HepG2 (cell line): ENCODE data around the gene LHB. TPM values are rescaled to one million over a fixed set of nuclear protein-coding genes. Genes with fewer than 3 reads are reported as not detected.

ENCODE experiments used
- ATF7 ChIP-seq, 2 experiments: fragments of 450-650 bp in 1 of 2; sonication (generic) in 1 of 2; formaldehyde crosslinking in 1 of 2; IDR thresholded peaks; 2 replicates each; pipeline versions ENCODE4 v1.4.0 to v1.6.1; 2016 to 2020; ENCODE audit warnings: antibody characterized with exemption in 1 of 2, mild to moderate bottlenecking in 1 of 2, missing genetic modification reagents in 1 of 2
- BRD4 ChIP-seq: sonication (generic); formaldehyde crosslinking; IDR thresholded peaks from 2 replicates; pipeline ENCODE4 v1.4.0; 2020; ENCODE audit warnings: missing genetic modification reagents
- HES4 ChIP-seq: sonication (generic); formaldehyde crosslinking; IDR thresholded peaks from 2 replicates; pipeline ENCODE4 v1.9.0; 2021; ENCODE audit warnings: mild to moderate bottlenecking, missing genetic modification reagents, borderline replicate concordance
- SALL2 ChIP-seq: sonication (generic); formaldehyde crosslinking; IDR thresholded peaks from 2 replicates; pipeline ENCODE4 v1.8.1; 2023; ENCODE audit warnings: mild to moderate bottlenecking, missing genetic modification reagents, inconsistent platforms
- SIN3B ChIP-seq: fragments of 150-350 bp; IDR thresholded peaks from 2 replicates; pipeline ENCODE4 v1.6.1; 2014; ENCODE audit warnings: low read length
- ZNF44 ChIP-seq: sonication (generic); formaldehyde crosslinking; IDR thresholded peaks from 2 replicates; pipeline ENCODE4 v1.5.1; 2020; ENCODE audit warnings: mild to moderate bottlenecking, missing genetic modification reagents
- ZNF713 ChIP-seq: sonication (generic); formaldehyde crosslinking; IDR thresholded peaks from 2 replicates; pipeline ENCODE4 v1.4.0; 2020; ENCODE audit warnings: mild to moderate bottlenecking, missing genetic modification reagents
- ZNF768 ChIP-seq: sonication (generic); formaldehyde crosslinking; IDR thresholded peaks from 2 replicates; pipeline ENCODE4 v1.4.0; 2020; ENCODE audit warnings: missing genetic modification reagents
- ZNF878 ChIP-seq: sonication (generic); formaldehyde crosslinking; IDR thresholded peaks from 2 replicates; pipeline ENCODE4 v1.8.1; 2023; ENCODE audit warnings: mild to moderate bottlenecking, missing genetic modification reagents, moderate library complexity
- polyA plus RNA-seq, 8 experiments: library from polyadenylated mRNA; depleted of rRNA in 3 of 8; stranded (reverse) in 7 of 8; unstranded in 1 of 8; fragments of >200 nt; fragmentation: Illumina TruSeq in 4 of 8; extraction: Trizol in 4 of 8; gene quantifications; 2 replicates each; pipeline versions ENCODE4 v1.2.1 to v1.2.3, GENCODE V29; 2011 to 2016; ENCODE audit warnings: low read depth in 4 of 8, missing spikeins in 1 of 8, mixed read lengths in 1 of 8; ENCODE audit not compliant: insufficient read depth in 1 of 8
- total RNA-seq, 5 experiments: library from RNA; depleted of rRNA; stranded (reverse); fragments of >200 nt; fragmentation: Illumina TruSeq; extraction: Trizol; gene quantifications; 2 replicates each; pipeline ENCODE4 v1.2.3, GENCODE V29; 2016; ENCODE audit warnings: low read depth in 1 of 5
- TF ChIP-seq, protein P1 (sequence below): sonication (generic); formaldehyde crosslinking; IDR thresholded peaks from 2 replicates; pipeline ENCODE4 v1.4.0; 2020; ENCODE audit warnings: missing genetic modification reagents
- TF ChIP-seq, protein P2 (sequence below): sonication (generic); formaldehyde crosslinking; IDR thresholded peaks from 2 replicates; pipeline ENCODE4 v1.4.0; 2020; ENCODE audit warnings: missing genetic modification reagents
- TF ChIP-seq, protein P3 (sequence below): IDR thresholded peaks from 2 replicates; pipeline ENCODE4 v1.6.1; 2016
- TF ChIP-seq, protein P4 (sequence below), 2 experiments: fragments of 450-650 bp in 1 of 2; sonication (generic) in 1 of 2; formaldehyde crosslinking in 1 of 2; IDR thresholded peaks; 2 replicates each; pipeline versions ENCODE4 v1.6.1 to v1.8.0; 2016 to 2022; ENCODE audit warnings: antibody characterized with exemption in 1 of 2, mild to moderate bottlenecking in 1 of 2, missing genetic modification reagents in 1 of 2

Gene LHB
- total and polyA plus RNA-seq, 2 of the 13 experiments (the other 11 are each of a cell fraction or from before 2014, with no cell fraction given) = not detected

DNA sequence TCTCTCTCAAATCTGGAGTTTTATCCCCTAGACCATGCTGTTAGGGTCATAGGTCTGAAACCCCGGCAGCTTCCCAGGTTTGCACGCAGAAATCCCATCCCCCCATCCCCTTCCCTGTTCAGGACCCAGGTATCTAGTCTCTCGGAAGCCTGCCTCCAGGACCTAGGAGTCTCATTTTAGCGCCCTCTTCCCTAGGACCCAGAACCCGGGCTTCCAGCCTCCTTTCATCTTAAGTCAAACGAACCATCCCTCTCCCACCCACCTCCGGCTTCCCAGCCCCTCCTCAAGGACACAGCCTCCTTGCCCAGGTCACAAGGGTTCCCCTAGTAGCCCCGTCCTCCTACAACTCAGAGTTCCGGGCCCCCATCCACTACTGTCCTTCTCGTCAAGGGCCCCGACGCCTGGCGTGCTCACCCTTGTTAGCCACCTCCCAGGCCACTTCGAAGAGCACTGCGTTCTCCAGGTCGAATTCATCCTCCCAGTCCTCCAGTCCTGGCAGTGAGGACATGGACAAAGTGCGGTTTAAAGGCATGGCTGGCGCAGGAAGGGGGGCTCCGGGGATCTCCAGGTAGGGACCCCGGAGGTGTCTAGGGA lies 24.2 kb downstream of the LHB start (continued):
- TF ChIP-seq, protein P1, sequence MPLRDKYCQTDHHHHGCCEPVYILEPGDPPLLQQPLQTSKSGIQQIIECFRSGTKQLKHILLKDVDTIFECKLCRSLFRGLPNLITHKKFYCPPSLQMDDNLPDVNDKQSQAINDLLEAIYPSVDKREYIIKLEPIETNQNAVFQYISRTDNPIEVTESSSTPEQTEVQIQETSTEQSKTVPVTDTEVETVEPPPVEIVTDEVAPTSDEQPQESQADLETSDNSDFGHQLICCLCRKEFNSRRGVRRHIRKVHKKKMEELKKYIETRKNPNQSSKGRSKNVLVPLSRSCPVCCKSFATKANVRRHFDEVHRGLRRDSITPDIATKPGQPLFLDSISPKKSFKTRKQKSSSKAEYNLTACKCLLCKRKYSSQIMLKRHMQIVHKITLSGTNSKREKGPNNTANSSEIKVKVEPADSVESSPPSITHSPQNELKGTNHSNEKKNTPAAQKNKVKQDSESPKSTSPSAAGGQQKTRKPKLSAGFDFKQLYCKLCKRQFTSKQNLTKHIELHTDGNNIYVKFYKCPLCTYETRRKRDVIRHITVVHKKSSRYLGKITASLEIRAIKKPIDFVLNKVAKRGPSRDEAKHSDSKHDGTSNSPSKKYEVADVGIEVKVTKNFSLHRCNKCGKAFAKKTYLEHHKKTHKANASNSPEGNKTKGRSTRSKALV = no peak
- TF ChIP-seq, protein P2, sequence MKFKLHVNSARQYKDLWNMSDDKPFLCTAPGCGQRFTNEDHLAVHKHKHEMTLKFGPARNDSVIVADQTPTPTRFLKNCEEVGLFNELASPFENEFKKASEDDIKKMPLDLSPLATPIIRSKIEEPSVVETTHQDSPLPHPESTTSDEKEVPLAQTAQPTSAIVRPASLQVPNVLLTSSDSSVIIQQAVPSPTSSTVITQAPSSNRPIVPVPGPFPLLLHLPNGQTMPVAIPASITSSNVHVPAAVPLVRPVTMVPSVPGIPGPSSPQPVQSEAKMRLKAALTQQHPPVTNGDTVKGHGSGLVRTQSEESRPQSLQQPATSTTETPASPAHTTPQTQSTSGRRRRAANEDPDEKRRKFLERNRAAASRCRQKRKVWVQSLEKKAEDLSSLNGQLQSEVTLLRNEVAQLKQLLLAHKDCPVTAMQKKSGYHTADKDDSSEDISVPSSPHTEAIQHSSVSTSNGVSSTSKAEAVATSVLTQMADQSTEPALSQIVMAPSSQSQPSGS (CRISPR knock-in tag) = no peak
- TF ChIP-seq HES4 (CRISPR knock-in tag) (0 out of 2 replicates have a peak, but pooled peaks have one; percentile 22), SALL2 (CRISPR knock-in tag) (0 out of 2 replicates have a peak, but pooled peaks have one; percentile 19), BRD4 (CRISPR knock-in tag) (no peak), ATF7 (IDR thresholded peaks at IDR 0.05) (no peak), ATF7 (CRISPR knock-in tag; IDR thresholded peaks at IDR 0.05) (0 out of 2 replicates have a peak, but pooled peaks have one; percentile 8), ZNF44 (CRISPR knock-in tag) (no peak), SIN3B (no peak; the same call in 1 of the 2 replicates), ZNF878 (CRISPR knock-in tag) (no peak), ZNF713 (CRISPR knock-in tag) (peak; percentile 34; the same call in 1 of the 2 replicates), ZNF768 (CRISPR knock-in tag) (0 out of 2 replicates have a peak, but pooled peaks have one; percentile 42)
- TF ChIP-seq, protein P3, sequence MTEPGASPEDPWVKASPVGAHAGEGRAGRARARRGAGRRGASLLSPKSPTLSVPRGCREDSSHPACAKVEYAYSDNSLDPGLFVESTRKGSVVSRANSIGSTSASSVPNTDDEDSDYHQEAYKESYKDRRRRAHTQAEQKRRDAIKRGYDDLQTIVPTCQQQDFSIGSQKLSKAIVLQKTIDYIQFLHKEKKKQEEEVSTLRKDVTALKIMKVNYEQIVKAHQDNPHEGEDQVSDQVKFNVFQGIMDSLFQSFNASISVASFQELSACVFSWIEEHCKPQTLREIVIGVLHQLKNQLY (CRISPR knock-in tag) = no peak
- TF ChIP-seq, protein P4, sequence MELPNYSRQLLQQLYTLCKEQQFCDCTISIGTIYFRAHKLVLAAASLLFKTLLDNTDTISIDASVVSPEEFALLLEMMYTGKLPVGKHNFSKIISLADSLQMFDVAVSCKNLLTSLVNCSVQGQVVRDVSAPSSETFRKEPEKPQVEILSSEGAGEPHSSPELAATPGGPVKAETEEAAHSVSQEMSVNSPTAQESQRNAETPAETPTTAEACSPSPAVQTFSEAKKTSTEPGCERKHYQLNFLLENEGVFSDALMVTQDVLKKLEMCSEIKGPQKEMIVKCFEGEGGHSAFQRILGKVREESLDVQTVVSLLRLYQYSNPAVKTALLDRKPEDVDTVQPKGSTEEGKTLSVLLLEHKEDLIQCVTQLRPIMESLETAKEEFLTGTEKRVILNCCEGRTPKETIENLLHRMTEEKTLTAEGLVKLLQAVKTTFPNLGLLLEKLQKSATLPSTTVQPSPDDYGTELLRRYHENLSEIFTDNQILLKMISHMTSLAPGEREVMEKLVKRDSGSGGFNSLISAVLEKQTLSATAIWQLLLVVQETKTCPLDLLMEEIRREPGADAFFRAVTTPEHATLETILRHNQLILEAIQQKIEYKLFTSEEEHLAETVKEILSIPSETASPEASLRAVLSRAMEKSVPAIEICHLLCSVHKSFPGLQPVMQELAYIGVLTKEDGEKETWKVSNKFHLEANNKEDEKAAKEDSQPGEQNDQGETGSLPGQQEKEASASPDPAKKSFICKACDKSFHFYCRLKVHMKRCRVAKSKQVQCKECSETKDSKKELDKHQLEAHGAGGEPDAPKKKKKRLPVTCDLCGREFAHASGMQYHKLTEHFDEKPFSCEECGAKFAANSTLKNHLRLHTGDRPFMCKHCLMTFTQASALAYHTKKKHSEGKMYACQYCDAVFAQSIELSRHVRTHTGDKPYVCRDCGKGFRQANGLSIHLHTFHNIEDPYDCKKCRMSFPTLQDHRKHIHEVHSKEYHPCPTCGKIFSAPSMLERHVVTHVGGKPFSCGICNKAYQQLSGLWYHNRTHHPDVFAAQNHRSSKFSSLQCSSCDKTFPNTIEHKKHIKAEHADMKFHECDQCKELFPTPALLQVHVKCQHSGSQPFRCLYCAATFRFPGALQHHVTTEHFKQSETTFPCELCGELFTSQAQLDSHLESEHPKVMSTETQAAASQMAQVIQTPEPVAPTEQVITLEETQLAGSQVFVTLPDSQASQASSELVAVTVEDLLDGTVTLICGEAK (IDR thresholded peaks at IDR 0.05) = no peak
- TF ChIP-seq, protein P4 (CRISPR knock-in tag; IDR thresholded peaks at IDR 0.05) = peak; percentile 30; the same call in 1 of the 2 replicates
